SU-DHL-6 (cell line): ENCODE data around the gene SLC30A4.

Experiments
- CTCF ChIP-seq: fragments of 200-600 bp; sonication (generic); IDR thresholded peaks from one replicate; pipeline ENCODE4 v1.5.1; 2017; ENCODE audit warnings: antibody characterized with exemption, mild to moderate bottlenecking, low read length, moderate library complexity; ENCODE audit not compliant: insufficient read depth, poor library complexity, severe bottlenecking
- EZH2phosphoT487 ChIP-seq: fragments of 200-600 bp; sonication (generic), shearing (Covaris generic); conservative IDR thresholded peaks from 2 replicates; pipeline ENCODE4 v1.6.1; 2018; ENCODE audit warnings: mild to moderate bottlenecking, antibody characterized with exemption, low read length, moderate library complexity, mixed read lengths

GRCh38 chr15:45481135-45481534 lies 41.4 kb downstream of the SLC30A4 start:
- TF ChIP-seq CTCF, result no peak
- no peak for TF ChIP-seq EZH2phosphoT487
